Panc1 (cell line): Measurements from ENCODE around the gene AKAP7.

ENCODE experiments used
- POLR2AphosphoS5 ChIP-seq: IDR thresholded peaks from 2 replicates; pipeline ENCODE4 v1.6.1; 2012; ENCODE audit warnings: mild to moderate bottlenecking, low read depth, low read length, moderate library complexity
- TF ChIP-seq, protein P1 (sequence below): fragments of 450-650 bp; IDR thresholded peaks from 2 replicates; pipeline ENCODE4 v1.5.1; 2017; ENCODE audit warnings: mild to moderate bottlenecking

DNA sequence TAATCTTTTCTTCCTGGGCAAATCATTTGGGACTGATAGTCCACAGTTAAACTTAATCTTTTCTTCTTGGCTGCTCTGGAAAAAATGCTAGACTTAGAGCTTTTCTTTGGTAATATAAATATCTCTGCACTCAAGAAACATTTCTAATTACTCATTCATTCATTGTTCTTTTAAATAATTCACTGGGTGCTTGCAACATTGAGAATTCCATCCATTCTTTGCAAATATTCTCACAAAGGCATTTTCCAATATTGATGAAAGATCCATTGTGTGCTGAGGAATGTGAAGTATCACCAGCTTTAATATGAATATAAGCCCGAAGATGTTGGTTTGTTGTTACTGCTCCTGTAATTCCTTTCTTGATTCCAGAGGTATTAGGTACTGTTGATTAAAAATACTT is 38.4 kb downstream of the AKAP7 start:
- TF ChIP-seq, protein P1, sequence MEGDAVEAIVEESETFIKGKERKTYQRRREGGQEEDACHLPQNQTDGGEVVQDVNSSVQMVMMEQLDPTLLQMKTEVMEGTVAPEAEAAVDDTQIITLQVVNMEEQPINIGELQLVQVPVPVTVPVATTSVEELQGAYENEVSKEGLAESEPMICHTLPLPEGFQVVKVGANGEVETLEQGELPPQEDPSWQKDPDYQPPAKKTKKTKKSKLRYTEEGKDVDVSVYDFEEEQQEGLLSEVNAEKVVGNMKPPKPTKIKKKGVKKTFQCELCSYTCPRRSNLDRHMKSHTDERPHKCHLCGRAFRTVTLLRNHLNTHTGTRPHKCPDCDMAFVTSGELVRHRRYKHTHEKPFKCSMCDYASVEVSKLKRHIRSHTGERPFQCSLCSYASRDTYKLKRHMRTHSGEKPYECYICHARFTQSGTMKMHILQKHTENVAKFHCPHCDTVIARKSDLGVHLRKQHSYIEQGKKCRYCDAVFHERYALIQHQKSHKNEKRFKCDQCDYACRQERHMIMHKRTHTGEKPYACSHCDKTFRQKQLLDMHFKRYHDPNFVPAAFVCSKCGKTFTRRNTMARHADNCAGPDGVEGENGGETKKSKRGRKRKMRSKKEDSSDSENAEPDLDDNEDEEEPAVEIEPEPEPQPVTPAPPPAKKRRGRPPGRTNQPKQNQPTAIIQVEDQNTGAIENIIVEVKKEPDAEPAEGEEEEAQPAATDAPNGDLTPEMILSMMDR, result no peak
- TF ChIP-seq POLR2AphosphoS5, result no peak
